Prostate gland (tissue), 2 donors: ENCODE measurements around the gene DGKI. TPM values are rescaled to one million over a fixed set of nuclear protein-coding genes. Genes with fewer than 3 reads are reported as not detected.

Source experiments
- DNase-seq: peaks from one replicate; pipeline ENCODE4 v3.0.0-alpha.2; 2019; ENCODE audit warnings: low spot score
- H3K27ac ChIP-seq, 2 donors: fragments of 200-600 bp; sonication (generic); 2 replicates each; pipeline ENCODE4 v1.5.1; 2017 to 2019
- H3K27me3 ChIP-seq: fragments of 200-600 bp; sonication (generic); replicated peaks from 2 replicates; pipeline ENCODE4 v1.5.1; 2019; ENCODE audit not compliant: insufficient read depth
- H3K36me3 ChIP-seq, 2 donors: fragments of 200-600 bp; sonication (generic); 1 replicate in 1 of 2; 2 replicates in 1 of 2; pipeline versions ENCODE4 v1.5.1 to v1.8.1; 2017 to 2019
- H3K4me1 ChIP-seq: fragments of 200-600 bp; sonication (generic); replicated peaks from 2 replicates; pipeline ENCODE4 v1.5.1; 2019
- H3K4me3 ChIP-seq, 2 donors: fragments of 200-600 bp; sonication (generic); 2 replicates each; pipeline ENCODE4 v1.5.1; 2017 to 2019
- H3K9me3 ChIP-seq: fragments of 200-600 bp; sonication (generic); 2 replicates; pipeline ENCODE4 v1.5.1; 2017
- POLR2A ChIP-seq: fragments of 450-650 bp; IDR thresholded peaks from one replicate; pipeline ENCODE4 v1.6.1; 2016; ENCODE audit warnings: antibody characterized with exemption, mild to moderate bottlenecking
- POLR2AphosphoS5 ChIP-seq: sonication (generic); formaldehyde crosslinking; IDR thresholded peaks from one replicate; pipeline ENCODE4 v1.6.1; 2017; ENCODE audit warnings: antibody characterized with exemption
- WGBS: methylation state at CpG from one replicate; pipeline ENCODE4 v1.1.5; 2018; 5-methylcytosine and 5-hydroxymethylcytosine counted together
- intact Hi-C: fragments of 100-400 bp; cut with DNase I; formaldehyde crosslinking; loops from one replicate; pipeline ENCODE4 v1.14.2; 2022
- total RNA-seq, 2 donors: library from RNA; depleted of rRNA; stranded (reverse); fragments of >200 nt; gene quantifications; one replicate each; pipeline ENCODE4 v1.1.0, GENCODE V29; 2016
- TF ChIP-seq, protein P1 (sequence below), 4 experiments: fragments of 200-600 bp in 2 of 4; fragments of 450-650 bp in 2 of 4; sonication (generic) in 2 of 4; IDR thresholded peaks; 1 replicate in 3 of 4; 2 replicates in 1 of 4; pipeline ENCODE4 v1.5.1; 2016 to 2019; ENCODE audit warnings: antibody characterized with exemption in 4 of 4, mild to moderate bottlenecking in 2 of 4, moderate library complexity in 2 of 4

DGKI gene
- total RNA-seq, 2 donors from 2014 or later = 0.32 to 1.5 TPM

GRCh38 chr7:137848095-137848494 lies 1.3 kb upstream of the DGKI start:
- Histone ChIP-seq H3K4me3 (no peak overlapping the region), H3K27ac (no peak overlapping the region), H3K27me3 (no peaks in the 10 kb centered on the region), H3K36me3 (no peaks in the 10 kb centered on the region), H3K9me3 (no peaks in the 10 kb centered on the region), H3K4me1 (no peaks in the 10 kb centered on the region)
- no peak for DNase-seq
- WGBS = 84% methylated on average over 8 of the region's 8 CpGs
- intact Hi-C loops = no loop called here
- no peak for TF ChIP-seq POLR2A
- TF ChIP-seq, protein P1, sequence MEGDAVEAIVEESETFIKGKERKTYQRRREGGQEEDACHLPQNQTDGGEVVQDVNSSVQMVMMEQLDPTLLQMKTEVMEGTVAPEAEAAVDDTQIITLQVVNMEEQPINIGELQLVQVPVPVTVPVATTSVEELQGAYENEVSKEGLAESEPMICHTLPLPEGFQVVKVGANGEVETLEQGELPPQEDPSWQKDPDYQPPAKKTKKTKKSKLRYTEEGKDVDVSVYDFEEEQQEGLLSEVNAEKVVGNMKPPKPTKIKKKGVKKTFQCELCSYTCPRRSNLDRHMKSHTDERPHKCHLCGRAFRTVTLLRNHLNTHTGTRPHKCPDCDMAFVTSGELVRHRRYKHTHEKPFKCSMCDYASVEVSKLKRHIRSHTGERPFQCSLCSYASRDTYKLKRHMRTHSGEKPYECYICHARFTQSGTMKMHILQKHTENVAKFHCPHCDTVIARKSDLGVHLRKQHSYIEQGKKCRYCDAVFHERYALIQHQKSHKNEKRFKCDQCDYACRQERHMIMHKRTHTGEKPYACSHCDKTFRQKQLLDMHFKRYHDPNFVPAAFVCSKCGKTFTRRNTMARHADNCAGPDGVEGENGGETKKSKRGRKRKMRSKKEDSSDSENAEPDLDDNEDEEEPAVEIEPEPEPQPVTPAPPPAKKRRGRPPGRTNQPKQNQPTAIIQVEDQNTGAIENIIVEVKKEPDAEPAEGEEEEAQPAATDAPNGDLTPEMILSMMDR (IDR thresholded peaks at IDR 0.05) = no peak

GRCh38 chr7:137847568-137848050 lies 835 bp upstream of the DGKI start:
- 33% methylated on average over 18 of the region's 18 CpGs for WGBS
- H3K27me3 ChIP-seq = no peaks in the 10 kb centered on the region

DNA sequence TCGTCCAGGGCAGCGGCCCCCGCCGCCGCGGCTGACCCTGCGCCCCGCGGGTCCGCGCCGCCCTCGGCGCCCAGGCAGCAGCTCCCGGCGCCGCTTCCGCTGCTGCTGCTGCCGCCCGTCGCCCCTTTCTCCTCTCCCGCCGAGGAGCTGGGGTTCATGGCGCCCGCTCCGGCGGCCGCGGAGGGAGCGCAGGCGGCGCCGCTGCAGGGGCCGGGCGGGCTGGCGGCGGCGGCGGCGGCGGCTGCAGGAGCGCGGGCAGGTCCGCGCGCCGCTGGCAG lies 286 bp downstream of the DGKI start:
- Histone ChIP-seq H3K36me3 (no peaks in the 10 kb centered on the region), H3K9me3 (no peaks in the 10 kb centered on the region), H3K4me1 (no peaks in the 10 kb centered on the region), H3K27ac (no peak overlapping the region), H3K4me3 (peak overlapping the region in 1 of 2 donors; percentile 12), H3K27me3 (no peaks in the 10 kb centered on the region)
- no peak for DNase-seq
- TF ChIP-seq POLR2A = no peak
- TF ChIP-seq, protein P1 (IDR thresholded peaks at IDR 0.05) = no peak
- no peak for TF ChIP-seq POLR2AphosphoS5
- 0% methylated on average over 38 of the region's 47 CpGs for WGBS
- intact Hi-C loops = no loop called here

More at GRCh38 chr7:137847568-137848050, 835 bp upstream of the DGKI start:
- no peak overlapping the region for H3K27ac ChIP-seq
- no peaks in the 10 kb centered on the region for H3K36me3 ChIP-seq
- H3K4me3 ChIP-seq = no peak overlapping the region
- no peaks in the 10 kb centered on the region for H3K4me1 ChIP-seq
- H3K9me3 ChIP-seq = no peaks in the 10 kb centered on the region
- DNase-seq = no peak
- intact Hi-C loops = no loop called here
- TF ChIP-seq, protein P1 (IDR thresholded peaks at IDR 0.05) = no peak
- no peak for TF ChIP-seq POLR2A
- no peak for TF ChIP-seq POLR2AphosphoS5

DNA sequence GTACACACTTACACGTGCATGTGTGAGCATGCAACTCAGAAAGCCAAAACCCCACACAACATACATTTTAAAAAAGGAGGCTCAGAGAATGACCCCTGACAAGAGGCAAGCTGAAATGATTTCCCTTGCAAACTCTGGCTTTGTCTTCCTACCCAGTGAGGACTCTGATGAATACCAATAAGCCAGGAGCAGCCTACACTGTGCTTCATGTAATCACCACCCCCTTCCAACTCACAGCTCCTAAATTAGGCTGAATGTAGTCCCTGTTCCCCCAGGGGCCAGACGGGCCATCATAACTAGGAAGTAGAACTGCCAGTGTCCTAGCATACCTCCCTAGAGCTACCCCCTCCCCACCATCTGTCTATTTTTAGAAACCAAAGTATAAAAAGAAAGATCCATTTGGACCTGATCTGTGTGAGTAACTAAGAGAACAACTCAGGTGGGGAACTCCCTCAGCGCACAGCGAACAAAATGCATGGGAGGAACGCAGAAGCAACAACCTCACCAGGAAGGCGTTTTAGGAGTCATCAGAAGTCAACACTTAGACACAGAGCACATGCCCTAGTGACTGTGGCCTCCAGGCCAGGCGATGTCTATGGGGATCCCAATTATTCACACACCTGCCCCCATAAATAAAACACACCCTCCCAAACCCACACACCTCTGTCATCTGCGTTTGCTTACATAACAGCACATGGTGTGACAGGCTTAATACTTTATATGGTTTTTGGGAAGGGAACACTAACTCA lies 1.9 kb downstream of the DGKI start:
- intact Hi-C loops = no loop called here
- Histone ChIP-seq H3K36me3 (no peaks in the 10 kb centered on the region), H3K27me3 (no peaks in the 10 kb centered on the region), H3K9me3 (no peaks in the 10 kb centered on the region), H3K27ac (no peak overlapping the region), H3K4me1 (no peaks in the 10 kb centered on the region), H3K4me3 (no peak overlapping the region)
- no peak for TF ChIP-seq POLR2A
- no peak for TF ChIP-seq POLR2AphosphoS5
- TF ChIP-seq, protein P1 (IDR thresholded peaks at IDR 0.05) = no peak
- 88% methylated on average over 8 of the region's 8 CpGs for WGBS
- no peak for DNase-seq
